OCI-LY3 (cell line): ENCODE data around the gene HORMAD2.

Experiments used
- EZH2phosphoT487 ChIP-seq: fragments of 200-600 bp; shearing (Covaris generic); IDR thresholded peaks from 2 replicates; pipeline ENCODE4 v1.6.1; 2018; ENCODE audit warnings: antibody characterized with exemption, mixed run types, low read depth
- TF ChIP-seq, protein P1 (sequence below): fragments of 200-600, 300-600 bp; sonication (generic); IDR thresholded peaks from 2 replicates; pipeline ENCODE4 v1.5.1; 2014; ENCODE audit warnings: antibody characterized with exemption, low read length, low read depth

DNA sequence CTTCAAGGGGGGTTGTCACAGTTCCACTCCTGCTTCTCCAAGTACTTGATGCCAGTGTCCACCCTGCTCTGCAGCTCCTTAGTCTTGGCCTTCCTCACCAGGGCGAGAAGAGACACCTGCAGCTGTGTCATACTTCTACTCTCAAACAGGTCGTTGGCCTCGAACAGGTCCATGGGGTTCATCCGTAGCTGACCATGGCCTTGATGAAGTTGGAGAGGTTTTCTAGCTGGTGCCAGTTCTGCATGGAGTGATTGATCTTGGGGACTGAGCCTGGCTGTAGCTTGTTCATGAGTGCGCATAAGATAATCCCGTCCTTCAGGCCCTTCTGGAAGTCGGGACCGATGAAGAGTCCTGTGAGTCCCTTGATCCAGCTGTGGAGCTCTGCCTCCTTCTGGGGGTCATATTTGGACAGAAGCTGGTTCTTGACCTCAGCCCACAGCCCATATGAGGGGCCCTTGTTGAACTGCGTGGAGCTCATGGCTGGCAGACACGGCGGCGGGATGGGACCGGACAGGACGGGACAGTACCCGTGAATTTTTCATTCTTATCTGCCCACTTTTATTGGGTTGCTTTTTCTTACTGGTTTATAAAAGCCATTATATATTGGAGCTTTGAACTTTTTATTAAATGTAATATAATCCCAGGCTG lies 33.4 kb upstream of the HORMAD2 start:
- TF ChIP-seq, protein P1, sequence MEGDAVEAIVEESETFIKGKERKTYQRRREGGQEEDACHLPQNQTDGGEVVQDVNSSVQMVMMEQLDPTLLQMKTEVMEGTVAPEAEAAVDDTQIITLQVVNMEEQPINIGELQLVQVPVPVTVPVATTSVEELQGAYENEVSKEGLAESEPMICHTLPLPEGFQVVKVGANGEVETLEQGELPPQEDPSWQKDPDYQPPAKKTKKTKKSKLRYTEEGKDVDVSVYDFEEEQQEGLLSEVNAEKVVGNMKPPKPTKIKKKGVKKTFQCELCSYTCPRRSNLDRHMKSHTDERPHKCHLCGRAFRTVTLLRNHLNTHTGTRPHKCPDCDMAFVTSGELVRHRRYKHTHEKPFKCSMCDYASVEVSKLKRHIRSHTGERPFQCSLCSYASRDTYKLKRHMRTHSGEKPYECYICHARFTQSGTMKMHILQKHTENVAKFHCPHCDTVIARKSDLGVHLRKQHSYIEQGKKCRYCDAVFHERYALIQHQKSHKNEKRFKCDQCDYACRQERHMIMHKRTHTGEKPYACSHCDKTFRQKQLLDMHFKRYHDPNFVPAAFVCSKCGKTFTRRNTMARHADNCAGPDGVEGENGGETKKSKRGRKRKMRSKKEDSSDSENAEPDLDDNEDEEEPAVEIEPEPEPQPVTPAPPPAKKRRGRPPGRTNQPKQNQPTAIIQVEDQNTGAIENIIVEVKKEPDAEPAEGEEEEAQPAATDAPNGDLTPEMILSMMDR, result no peak
- no peak for TF ChIP-seq EZH2phosphoT487
